SK-N-SH treated with all-trans-retinoic acid at 6 μM for 48 hours (cell line): ENCODE results near the gene AGPAT4.

ENCODE experiments used
- ISL1 ChIP-seq: fragments of 250-450 bp; sonication (Bioruptor Pico); IDR thresholded peaks from 2 replicates; pipeline ENCODE4 v2.1.2; 2022; ENCODE audit warnings: mild to moderate bottlenecking, moderate library complexity
- ZNF565 ChIP-seq: fragments of 450-650 bp; formaldehyde crosslinking; conservative IDR thresholded peaks from 2 replicates; pipeline ENCODE4 v1.5.0; 2020; ENCODE audit warnings: low read depth, mild to moderate bottlenecking, moderate library complexity

DNA sequence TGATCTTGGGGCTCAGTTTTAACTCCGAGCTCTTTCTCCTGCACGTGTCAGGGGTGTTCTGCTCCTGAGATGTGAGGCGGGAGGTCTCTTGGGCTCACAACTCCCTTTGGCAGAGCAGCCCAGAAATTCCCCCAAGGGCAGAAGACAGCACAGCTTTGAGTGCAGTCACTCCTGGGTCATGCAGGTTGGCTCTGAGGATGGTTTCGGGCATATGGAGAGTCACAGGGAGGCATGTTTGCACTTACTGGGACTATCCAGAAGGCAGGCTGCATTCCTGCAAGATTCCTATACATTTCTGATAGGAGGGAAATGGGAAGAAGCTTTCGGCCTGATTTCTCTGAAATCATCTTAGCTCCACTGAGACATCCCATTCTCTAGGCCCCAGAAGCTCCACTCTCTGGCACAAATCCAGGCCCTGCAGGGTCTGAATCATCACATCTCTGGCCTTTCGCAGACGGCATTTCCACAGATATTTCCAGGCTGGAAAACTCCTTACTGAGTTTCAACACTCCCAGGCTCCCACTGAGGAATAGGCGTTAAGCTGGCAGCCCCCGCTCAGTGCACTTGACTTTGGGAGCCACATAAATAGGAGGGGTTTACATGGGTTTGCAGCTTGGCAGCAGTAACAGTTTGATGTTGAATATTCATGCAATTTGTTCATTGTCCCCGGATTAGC is 39.7 kb downstream of the AGPAT4 start:
- TF ChIP-seq ZNF565 (CRISPR knock-in tag) (no peak), ISL1 (CRISPR knock-in tag) (no peak)
